ENCODE data around the gene TESMIN.

- TF ChIP-seq EZH2 (IDR thresholded peaks at IDR 0.05; ENCODE audit: insufficient read depth, low read length) (no peak), CTCF (IDR thresholded peaks at IDR 0.05; ENCODE audit: insufficient read depth, low read depth, low read length) (no peak)
These were observed 59.9 kb downstream of the TESMIN start for GRCh38 chr11:68691402-68691784.
